Upper lobe of left lung (tissue), 4 donors: ENCODE data around the gene CHMP1B.

Source experiments
- POLR2A ChIP-seq, 4 donors: fragments of 450-650 bp; IDR thresholded peaks; one replicate each; pipeline ENCODE4 v1.5.1; 2016 to 2017; ENCODE audit warnings: antibody characterized with exemption in 4 of 4, mild to moderate bottlenecking in 2 of 4
- POLR2AphosphoS5 ChIP-seq, 2 donors: sonication (generic); formaldehyde crosslinking; IDR thresholded peaks; one replicate each; pipeline ENCODE4 v1.5.1; 2017; ENCODE audit warnings: antibody characterized with exemption in 2 of 2

GRCh38 chr18:11889284-11889683, 38.1 kb downstream of the CHMP1B start:
- no peak for TF ChIP-seq POLR2AphosphoS5 (IDR thresholded peaks at IDR 0.05)
- TF ChIP-seq POLR2A (IDR thresholded peaks at IDR 0.05) = no peak
